Measurements from ENCODE around the gene RPRD1B. TPM values are rescaled to one million over a fixed set of nuclear protein-coding genes. Genes with fewer than 3 reads are reported as not detected.

Gene RPRD1B
- total RNA-seq, 1 experiment from 2014 or later: 43.6 TPM

DNA sequence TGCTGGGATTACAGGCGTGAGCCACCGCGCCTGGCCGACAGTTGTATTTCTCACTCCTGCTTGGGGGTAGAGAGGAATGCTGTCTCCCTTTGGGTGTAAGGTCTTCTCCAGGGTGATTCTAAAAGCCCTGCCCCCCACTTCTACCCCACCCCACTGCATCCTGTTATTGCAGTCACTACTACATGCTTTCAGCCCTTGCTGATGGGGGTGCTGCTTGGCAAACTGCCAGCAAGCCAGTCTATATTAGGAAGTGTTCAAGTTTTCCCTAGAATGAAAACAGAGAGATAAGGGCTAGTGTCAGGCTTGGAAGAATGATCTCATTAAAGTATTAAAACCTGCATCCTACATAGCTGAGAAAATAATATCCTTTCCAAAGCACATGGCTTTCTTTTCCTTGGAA lies 31.6 kb upstream of the RPRD1B start:
- no peak for TF ChIP-seq EZH2phosphoT487 (IDR thresholded peaks at IDR 0.05; ENCODE audit: borderline replicate concordance, low read length)
- no peak for TF ChIP-seq EZH2 (IDR thresholded peaks at IDR 0.05; ENCODE audit: low read length, unreplicated experiment)
- TF ChIP-seq CTCF (conservative IDR thresholded peaks at IDR 0.05; ENCODE audit: low read depth, low read length): no peak
- BruUV-seq (replicated peaks): no TSS peak
- Histone ChIP-seq H3K4me1 (ENCODE audit: insufficient read depth, low read length) (peaks cover 22% of the 10 kb centered on the region), H3K9ac (ENCODE audit: low read length) (peak overlapping the region; percentile 19; the same call in 1 of the 2 replicates), H3K9me2 (replicated peaks; ENCODE audit: low read length) (no peaks in the 10 kb centered on the region), H3K4me2 (ENCODE audit: low read length) (peak overlapping the region; percentile 70; the same call in 1 of the 2 replicates), H3F3A (ENCODE audit: low read length, unreplicated experiment) (peaks cover 5% of the 10 kb centered on the region), H4K20me1 (ENCODE audit: low read length) (no peaks in the 10 kb centered on the region), H3K79me2 (ENCODE audit: low read length) (peaks cover 4% of the 10 kb centered on the region; the same call in 1 of the 2 replicates), H3K9me3 (ENCODE audit: low read length) (no peaks in the 10 kb centered on the region), H3K27me3 (ENCODE audit: low read length) (no peaks in the 10 kb centered on the region), H3K4me3 (ENCODE audit: low read length) (no peak overlapping the region), H2AFZ (ENCODE audit: low read length) (no peak overlapping the region), H3K36me3 (ENCODE audit: low read depth, low read length) (peaks cover 43% of the 10 kb centered on the region; the same call in 1 of the 2 replicates), H3K27ac (ENCODE audit: low read length) (peak overlapping the region; percentile 86)
- CTCF ChIA-PET: no interaction called here
- POLR2A ChIA-PET (ENCODE audit: unreplicated experiment): interaction anchor here (0.6 kb wide), 1 partner anchor 73 kb away, joined by 3 read pairs; no protein-coding TSS in a partner anchor
- DNase-seq (no peak), ATAC-seq (0 out of 2 replicates have a peak, but pooled peaks have one; percentile 5)
- intact Hi-C loops (cut with micrococcal nuclease): loop anchor here (1.0 kb wide), 1 partner anchor 21 kb away; no protein-coding TSS in a partner anchor

- ATAC-seq (no peak), DNase-seq (no peak)
- intact Hi-C loops (cut with micrococcal nuclease): no loop called here
- ChIA-PET POLR2A (ENCODE audit: unreplicated experiment) (no interaction called here), CTCF (no interaction called here)
- no TSS peak for BruUV-seq (replicated peaks)
- H3F3A ChIP-seq (ENCODE audit: low read length, unreplicated experiment): peaks cover 5% of the 10 kb centered on the region
- H3K9ac ChIP-seq (ENCODE audit: low read length): no peak overlapping the region
- H3K9me3 ChIP-seq (ENCODE audit: low read length): no peaks in the 10 kb centered on the region
- peaks cover 22% of the 10 kb centered on the region for H3K4me1 ChIP-seq (ENCODE audit: insufficient read depth, low read length)
- no peak overlapping the region for H3K4me2 ChIP-seq (ENCODE audit: low read length)
- H3K9me2 ChIP-seq (replicated peaks; ENCODE audit: low read length): no peaks in the 10 kb centered on the region
- no peak overlapping the region for H2AFZ ChIP-seq (ENCODE audit: low read length)
- TF ChIP-seq CTCF (conservative IDR thresholded peaks at IDR 0.05; ENCODE audit: low read depth, low read length): no peak
- no peak for TF ChIP-seq EZH2phosphoT487 (IDR thresholded peaks at IDR 0.05; ENCODE audit: borderline replicate concordance, low read length)
- TF ChIP-seq EZH2 (IDR thresholded peaks at IDR 0.05; ENCODE audit: low read length, unreplicated experiment): no peak
- H3K79me2 ChIP-seq (ENCODE audit: low read length): peaks cover 8% of the 10 kb centered on the region
- H3K4me3 ChIP-seq (ENCODE audit: low read length): no peak overlapping the region
- peaks cover 39% of the 10 kb centered on the region; the same call in 1 of the 2 replicates for H3K36me3 ChIP-seq (ENCODE audit: low read depth, low read length)
- no peaks in the 10 kb centered on the region for H4K20me1 ChIP-seq (ENCODE audit: low read length)
- peak overlapping the region; percentile 86 for H3K27ac ChIP-seq (ENCODE audit: low read length)
- no peaks in the 10 kb centered on the region for H3K27me3 ChIP-seq (ENCODE audit: low read length)
These were observed 31.1 kb upstream of the RPRD1B start for GRCh38 chr20:38002422-38002821.

- peaks cover 28% of the 10 kb centered on the region for H3K79me2 ChIP-seq (ENCODE audit: low read length)
- no peak overlapping the region for H2AFZ ChIP-seq (ENCODE audit: low read length)
- no peak overlapping the region for H3K9ac ChIP-seq (ENCODE audit: low read length)
- DNase-seq (no peak), ATAC-seq (no peak)
- ChIA-PET CTCF (interaction anchor here (0.7 kb wide), 2 partner anchors 39 to 109 kb away, joined by 4 to 5 read pairs; no protein-coding TSS in a partner anchor), POLR2A (ENCODE audit: unreplicated experiment) (no interaction called here)
- H3K4me3 ChIP-seq (ENCODE audit: low read length): no peak overlapping the region
- H3F3A ChIP-seq (ENCODE audit: low read length, unreplicated experiment): peaks cover 5% of the 10 kb centered on the region
- no peaks in the 10 kb centered on the region for H4K20me1 ChIP-seq (ENCODE audit: low read length)
- no peaks in the 10 kb centered on the region for H3K27me3 ChIP-seq (ENCODE audit: low read length)
- H3K36me3 ChIP-seq (ENCODE audit: low read depth, low read length): peaks cover 22% of the 10 kb centered on the region; the same call in 1 of the 2 replicates
- BruUV-seq (replicated peaks): no TSS peak
- H3K9me2 ChIP-seq (replicated peaks; ENCODE audit: low read length): no peaks in the 10 kb centered on the region
- intact Hi-C loops (cut with micrococcal nuclease): no loop called here
- H3K4me1 ChIP-seq (ENCODE audit: insufficient read depth, low read length): peaks cover 22% of the 10 kb centered on the region
- H3K4me2 ChIP-seq (ENCODE audit: low read length): no peak overlapping the region
- no peak overlapping the region for H3K27ac ChIP-seq (ENCODE audit: low read length)
- no peak for TF ChIP-seq EZH2 (IDR thresholded peaks at IDR 0.05; ENCODE audit: low read length, unreplicated experiment)
- TF ChIP-seq EZH2phosphoT487 (IDR thresholded peaks at IDR 0.05; ENCODE audit: borderline replicate concordance, low read length): no peak
- TF ChIP-seq CTCF (conservative IDR thresholded peaks at IDR 0.05; ENCODE audit: low read depth, low read length): no peak
- H3K9me3 ChIP-seq (ENCODE audit: low read length): no peaks in the 10 kb centered on the region
These were observed 29.1 kb upstream of the RPRD1B start for GRCh38 chr20:38004416-38004815.
